ENCODE results near the gene SLC4A1. TPM values are rescaled to one million over a fixed set of nuclear protein-coding genes. Genes with fewer than 3 reads are reported as not detected.

The SLC4A1 gene
- total RNA-seq, 1 experiment from 2014 or later = 0.22 TPM

GRCh38 chr17:44256671-44257070, 11.3 kb downstream of the SLC4A1 start:
- Histone ChIP-seq H2AFZ (ENCODE audit: low read depth, low read length, poor library complexity, severe bottlenecking) (no peak overlapping the region), H3K79me2 (ENCODE audit: insufficient read depth, low read length) (no peaks in the 10 kb centered on the region), H3K27me3 (ENCODE audit: insufficient read depth, low read length) (peaks cover 4% of the 10 kb centered on the region), H3K4me1 (ENCODE audit: control insufficient read depth in 1 of 2, insufficient read depth in 2 of 2, low read length in 2 of 2) (no peaks in the 10 kb centered on the region), H3K9ac (ENCODE audit: low read length) (no peak overlapping the region), H3K27ac (ENCODE audit: low read depth, low read length) (no peak overlapping the region), H3K4me3 (replicated peaks in 1 of 2; ENCODE audit: low read depth in 1 of 2, low read length in 2 of 2) (no peak overlapping the region), H4K20me1 (ENCODE audit: insufficient read depth) (no peaks in the 10 kb centered on the region), H3K36me3 (ENCODE audit: control insufficient read depth in 1 of 2, insufficient read depth in 2 of 2, low read length in 2 of 2) (no peaks in the 10 kb centered on the region), H3K9me3 (ENCODE audit: control insufficient read depth in 1 of 2, insufficient read depth in 1 of 2, low read depth in 1 of 2, low read length in 2 of 2) (no peaks in the 10 kb centered on the region), H3K9me2 (ENCODE audit: insufficient read depth) (no peaks in the 10 kb centered on the region), H3K4me2 (ENCODE audit: low read length) (no peak overlapping the region)
- DNase-seq (ENCODE audit: low read depth, low spot score) = no peak
- ChIA-PET RAD21 (ENCODE audit: low non-redundant PET in 1 of 2, low total read pairs in 2 of 2, uncharacterized antibody in 2 of 2, unreplicated experiment in 2 of 2) (no interaction called here), CTCF (no interaction called here), POLR2A (no interaction called here)
- ATAC-seq = no peak
- intact Hi-C loops (cut with micrococcal nuclease) = no loop called here
- TF ChIP-seq EGR1 (IDR thresholded peaks at IDR 0.05; ENCODE audit: low read depth) (no peak), JUND (IDR thresholded peaks at IDR 0.05) (no peak), CBX3 (IDR thresholded peaks at IDR 0.05; ENCODE audit: low read depth) (no peak), POLR2AphosphoS5 (IDR thresholded peaks at IDR 0.05; ENCODE audit: low read depth, low read length) (no peak), ZBTB33 (IDR thresholded peaks at IDR 0.05; ENCODE audit: extremely low read depth, insufficient replicate concordance, low read length) (no peak), ATF3 (IDR thresholded peaks at IDR 0.05) (no peak), POLR2A (IDR thresholded peaks at IDR 0.05; ENCODE audit: borderline replicate concordance, extremely low read depth, insufficient read depth, insufficient read length) (no peak), SIN3A (IDR thresholded peaks at IDR 0.05; ENCODE audit: low read depth) (no peak), REST (IDR thresholded peaks at IDR 0.05; ENCODE audit: low read depth) (no peak), YY1 (IDR thresholded peaks at IDR 0.05; ENCODE audit: extremely low read depth, insufficient replicate concordance, low read depth, low read length) (no peak), EZH2 (IDR thresholded peaks at IDR 0.05) (no peak)
- no TSS peak for BruUV-seq (replicated peaks)
